ENCODE data around the gene ROR2. TPM values are rescaled to one million over a fixed set of nuclear protein-coding genes. Genes with fewer than 3 reads are reported as not detected.

ROR2 gene
- total RNA-seq, 1 experiment from 2014 or later = 5.9 TPM

- no peak for DNase-seq (ENCODE audit: low read depth, low spot score)
- Histone ChIP-seq H3K9me3 (ENCODE audit: control insufficient read depth, insufficient read depth, low read depth, low read length) (no peaks in the 10 kb centered on the region), H3K27ac (ENCODE audit: low read length) (no peak overlapping the region), H3K4me1 (ENCODE audit: control insufficient read depth, insufficient read depth, low read length) (no peaks in the 10 kb centered on the region), H3K36me3 (ENCODE audit: control insufficient read depth, insufficient read depth, low read length) (no peaks in the 10 kb centered on the region), H3K27me3 (ENCODE audit: control insufficient read depth, insufficient read depth, low read length) (no peaks in the 10 kb centered on the region), H3K4me3 (ENCODE audit: low read depth in 2 of 2, low read length in 2 of 2) (no peak overlapping the region)
- no peak for ATAC-seq
- CTCF ChIA-PET = no interaction called here
- BruUV-seq (replicated peaks) = no TSS peak
- TF ChIP-seq TCF7L2 (IDR thresholded peaks at IDR 0.05; ENCODE audit: low read depth, low read length) (no peak), POLR2AphosphoS5 (IDR thresholded peaks at IDR 0.05; ENCODE audit: low read depth, low read length) (no peak), CTCF (IDR thresholded peaks at IDR 0.05) (no peak), REST (IDR thresholded peaks at IDR 0.05; ENCODE audit: insufficient read depth in 1 of 2, low read depth in 2 of 2, low read length in 1 of 2) (no peak), SIN3A (IDR thresholded peaks at IDR 0.05; ENCODE audit: borderline replicate concordance, insufficient read depth, low read depth, low read length) (no peak)
- in situ Hi-C loops (cut with HindIII; ENCODE audit: low pct_unique_long_range_greater_than_20kb, low sequenced_read_pairs) = no loop called here
- intact Hi-C loops (cut with micrococcal nuclease; ENCODE audit: unreplicated experiment) = no loop called here
- POLR2A ChIA-PET = no interaction called here
Observed at GRCh38 chr9:91868732-91869391, 81.2 kb downstream of the ROR2 start.

- BruUV-seq (replicated peaks) = no TSS peak
Observed at GRCh38 chr9:91867740-91868139, 82.3 kb downstream of the ROR2 start.

More at GRCh38 chr9:91867740-91868139, 82.3 kb downstream of the ROR2 start:
- Histone ChIP-seq H3K27ac (ENCODE audit: low read length) (no peak overlapping the region), H3K4me1 (ENCODE audit: control insufficient read depth, insufficient read depth, low read length) (no peaks in the 10 kb centered on the region), H3K4me3 (ENCODE audit: low read depth in 2 of 2, low read length in 2 of 2) (no peak overlapping the region), H3K27me3 (ENCODE audit: control insufficient read depth, insufficient read depth, low read length) (no peaks in the 10 kb centered on the region), H3K36me3 (ENCODE audit: control insufficient read depth, insufficient read depth, low read length) (no peaks in the 10 kb centered on the region), H3K9me3 (ENCODE audit: control insufficient read depth, insufficient read depth, low read depth, low read length) (no peaks in the 10 kb centered on the region)
- CTCF ChIA-PET = no interaction called here
- in situ Hi-C loops (cut with HindIII; ENCODE audit: low pct_unique_long_range_greater_than_20kb, low sequenced_read_pairs) = no loop called here
- intact Hi-C loops (cut with micrococcal nuclease; ENCODE audit: unreplicated experiment) = no loop called here
- DNase-seq (ENCODE audit: low read depth, low spot score) (no peak), ATAC-seq (no peak)
- no peak for TF ChIP-seq CTCF (IDR thresholded peaks at IDR 0.05)
- TF ChIP-seq POLR2AphosphoS5 (IDR thresholded peaks at IDR 0.05; ENCODE audit: low read depth, low read length) = no peak
- TF ChIP-seq SIN3A (IDR thresholded peaks at IDR 0.05; ENCODE audit: borderline replicate concordance, insufficient read depth, low read depth, low read length) = no peak
- TF ChIP-seq TCF7L2 (IDR thresholded peaks at IDR 0.05; ENCODE audit: low read depth, low read length) = no peak
- no peak for TF ChIP-seq REST (IDR thresholded peaks at IDR 0.05; ENCODE audit: insufficient read depth in 1 of 2, low read depth in 2 of 2, low read length in 1 of 2)
- POLR2A ChIA-PET = no interaction called here

Measured in Panc1 (cell line).